GM12873 (cell line): Measurements from ENCODE around the gene SULT6B1.

Experiments used
- CTCF ChIP-seq: IDR thresholded peaks from 2 replicates; pipeline ENCODE4 v1.5.1; 2012; ENCODE audit warnings: low read depth, mild to moderate bottlenecking, moderate library complexity, low read length, control low read depth; ENCODE audit not compliant: insufficient read depth; ENCODE audit errors: missing control alignments

The SULT6B1 gene

GRCh38 chr2:37223131-37223530 is 34.7 kb upstream of the SULT6B1 start:
- no peak for TF ChIP-seq CTCF

GRCh38 chr2:37219046-37219445 is 30.6 kb upstream of the SULT6B1 start:
- no peak for TF ChIP-seq CTCF

GRCh38 chr2:37215250-37215649 is 26.8 kb upstream of the SULT6B1 start:
- TF ChIP-seq CTCF, result no peak

GRCh38 chr2:37211939-37212338 is 23.5 kb upstream of the SULT6B1 start:
- TF ChIP-seq CTCF, result no peak

GRCh38 chr2:37211212-37211611 is 22.7 kb upstream of the SULT6B1 start:
- no peak for TF ChIP-seq CTCF

- TF ChIP-seq CTCF, result no peak
Observed at GRCh38 chr2:37205689-37206341, 17.3 kb upstream of the SULT6B1 start.

- TF ChIP-seq CTCF, result no peak
Observed at GRCh38 chr2:37203708-37204107, 15.2 kb upstream of the SULT6B1 start.
